ENCODE measurements around the gene ZEB1.

ZEB1 gene

GRCh38 chr10:31318854-31319601 is at the start of gene ZEB1:
Gene ZEB1 (plus strand): TSS chr10:31319216. CDS start chr10:31319235, 19 bp downstream.
- peak; percentile 83 for DNase-seq (ENCODE audit: low read depth, low spot score)
- H3K27ac ChIP-seq: peak within 1 kb of the TSS; percentile 96

- H3K27ac ChIP-seq: no peak overlapping the region
- DNase-seq (ENCODE audit: low read depth, low spot score): no peak
Observed at GRCh38 chr10:31270954-31271353, 48.1 kb upstream of the ZEB1 start.

GRCh38 chr10:31272841-31273240 is 46.2 kb upstream of the ZEB1 start:
- no peak for DNase-seq (ENCODE audit: low read depth, low spot score)
- H3K27ac ChIP-seq: no peak overlapping the region

GRCh38 chr10:31273789-31274188 is 45.2 kb upstream of the ZEB1 start:
- no peak overlapping the region for H3K27ac ChIP-seq

GRCh38 chr10:31274310-31274709 is 44.7 kb upstream of the ZEB1 start:
- H3K27ac ChIP-seq: no peak overlapping the region
- no peak for DNase-seq (ENCODE audit: low read depth, low spot score)

More at GRCh38 chr10:31273789-31274188, 45.2 kb upstream of the ZEB1 start:
- DNase-seq (ENCODE audit: low read depth, low spot score): no peak

- DNase-seq (ENCODE audit: low read depth, low spot score): no peak
- no peak overlapping the region for H3K27ac ChIP-seq
Observed at GRCh38 chr10:31278279-31278941, 40.6 kb upstream of the ZEB1 start.

- DNase-seq (ENCODE audit: low read depth, low spot score): no peak
- no peak overlapping the region for H3K27ac ChIP-seq
Observed at GRCh38 chr10:31280972-31281371, 38.0 kb upstream of the ZEB1 start.

- no peak overlapping the region for H3K27ac ChIP-seq
- DNase-seq (ENCODE audit: low read depth, low spot score): no peak
Observed at GRCh38 chr10:31288001-31288400, 31.0 kb upstream of the ZEB1 start.

- no peak overlapping the region for H3K27ac ChIP-seq
- no peak for DNase-seq (ENCODE audit: low read depth, low spot score)
Observed at GRCh38 chr10:31288962-31289361, 30.1 kb upstream of the ZEB1 start.

GRCh38 chr10:31290386-31290785 is 28.6 kb upstream of the ZEB1 start:
- no peak for DNase-seq (ENCODE audit: low read depth, low spot score)
- no peak overlapping the region for H3K27ac ChIP-seq

GRCh38 chr10:31291123-31291522 is 27.9 kb upstream of the ZEB1 start:
- DNase-seq (ENCODE audit: low read depth, low spot score): no peak

GRCh38 chr10:31294558-31294957 is 24.5 kb upstream of the ZEB1 start:
- peak overlapping the region; percentile 14 for H3K27ac ChIP-seq
- no peak for DNase-seq (ENCODE audit: low read depth, low spot score)

More at GRCh38 chr10:31291123-31291522, 27.9 kb upstream of the ZEB1 start:
- no peak overlapping the region for H3K27ac ChIP-seq

GRCh38 chr10:31296754-31297153 is 22.3 kb upstream of the ZEB1 start:
- H3K27ac ChIP-seq: no peak overlapping the region
- no peak for DNase-seq (ENCODE audit: low read depth, low spot score)

- no peak for DNase-seq (ENCODE audit: low read depth, low spot score)
- peak overlapping the region; percentile 16 for H3K27ac ChIP-seq
Observed at GRCh38 chr10:31299119-31299518, 19.9 kb upstream of the ZEB1 start.

GRCh38 chr10:31303212-31303611 is 15.8 kb upstream of the ZEB1 start:
- H3K27ac ChIP-seq: no peak overlapping the region
- DNase-seq (ENCODE audit: low read depth, low spot score): no peak

GRCh38 chr10:31304291-31304970 is 14.6 kb upstream of the ZEB1 start:
- DNase-seq (ENCODE audit: low read depth, low spot score): no peak
- no peak overlapping the region for H3K27ac ChIP-seq

GRCh38 chr10:31313396-31313795 is 5.6 kb upstream of the ZEB1 start:
- H3K27ac ChIP-seq: no peak overlapping the region
- no peak for DNase-seq (ENCODE audit: low read depth, low spot score)

- no peak overlapping the region for H3K27ac ChIP-seq
- DNase-seq (ENCODE audit: low read depth, low spot score): no peak
Observed at GRCh38 chr10:31314256-31315150, 4.5 kb upstream of the ZEB1 start.

- H3K27ac ChIP-seq: no peak overlapping the region
- no peak for DNase-seq (ENCODE audit: low read depth, low spot score)
Observed at GRCh38 chr10:31315453-31315852, 3.6 kb upstream of the ZEB1 start.

GRCh38 chr10:31317171-31317570 is 1.8 kb upstream of the ZEB1 start:
- no peak overlapping the region for H3K27ac ChIP-seq
- no peak for DNase-seq (ENCODE audit: low read depth, low spot score)

All from epithelial cell of prostate (primary cell).